PC-9 (cell line): ENCODE measurements around the gene BCAT1. TPM values are rescaled to one million over a fixed set of nuclear protein-coding genes. Genes with fewer than 3 reads are reported as not detected.

Source experiments
- BruUV-seq: library from RNA; stranded (reverse); fragments of 400-500 nt; replicated peaks from 2 replicates; lab custom pipeline; 2021; lab: Mats Ljungman, UMichigan
- CTCF ChIA-PET: fragments of 300-600 bp; sonication (Branson Sonifier 250); formaldehyde crosslinking; loops from one replicate; lab custom pipeline; 2022; ENCODE audit warnings: antibody characterized with exemption; lab: Charles Lee
- POLR2A ChIA-PET: fragments of 300-600 bp; sonication (Branson Sonifier 250); formaldehyde crosslinking; loops from one replicate; lab custom pipeline; 2022; ENCODE audit warnings: antibody characterized with exemption; ENCODE audit not compliant: unreplicated experiment; lab: Charles Lee
- DNase-seq, 2 experiments: peaks; one replicate each; pipeline versions ENCODE4 v3.0.0 to v3.0.0-alpha.2; 2015 to 2022; ENCODE audit warnings: mixed read lengths in 1 of 2
- H2AFZ ChIP-seq: fragments of 200-600 bp; sonication (generic); 2 replicates; pipeline ENCODE4 v1.8.1; 2017; ENCODE audit warnings: antibody characterized with exemption
- H3F3A ChIP-seq: fragments of 200-600 bp; sonication (generic); 2 replicates; pipeline ENCODE4 v1.8.1; 2017; ENCODE audit warnings: antibody characterized with exemption, mild to moderate bottlenecking, low read depth; ENCODE audit not compliant: insufficient read depth
- H3K27ac ChIP-seq: fragments of 200-600 bp; sonication (generic); 2 replicates; pipeline ENCODE4 v1.6.1; 2016; ENCODE audit warnings: mixed run types
- H3K27me3 ChIP-seq: fragments of 200-600 bp; sonication (generic); 2 replicates; pipeline ENCODE4 v1.6.1; 2016; ENCODE audit warnings: low read depth, mixed run types; ENCODE audit not compliant: insufficient read depth
- H3K36me3 ChIP-seq: fragments of 200-600 bp; sonication (generic); 2 replicates; pipeline ENCODE4 v1.6.1; 2016; ENCODE audit warnings: low read depth, mixed run types
- H3K4me1 ChIP-seq: fragments of 200-600 bp; sonication (generic); replicated peaks from 2 replicates; pipeline ENCODE4 v1.6.1; 2016; ENCODE audit warnings: mixed run types; ENCODE audit not compliant: insufficient read depth
- H3K4me2 ChIP-seq: fragments of 200-600 bp; sonication (generic); 2 replicates; pipeline ENCODE4 v1.6.1; 2017; ENCODE audit warnings: mixed run types
- H3K4me3 ChIP-seq: fragments of 200-600 bp; sonication (generic); 2 replicates; pipeline ENCODE4 v1.6.1; 2016; ENCODE audit warnings: mixed run types
- H3K79me2 ChIP-seq: fragments of 200-600 bp; sonication (generic); 2 replicates; pipeline ENCODE4 v1.6.1; 2017; ENCODE audit warnings: low read depth, mixed run types
- H3K9me2 ChIP-seq: fragments of 200-600 bp; sonication (generic); 2 replicates; pipeline ENCODE4 v1.8.1; 2017; ENCODE audit warnings: mild to moderate bottlenecking; ENCODE audit not compliant: insufficient read depth
- H3K9me3 ChIP-seq: fragments of 200-600 bp; sonication (generic); 2 replicates; pipeline ENCODE4 v1.8.1; 2016; ENCODE audit warnings: low read depth; ENCODE audit not compliant: insufficient read depth
- H4K20me1 ChIP-seq: fragments of 200-600 bp; sonication (generic); 2 replicates; pipeline ENCODE4 v1.8.1; 2017; ENCODE audit not compliant: insufficient read depth
- EZH2 ChIP-seq: fragments of 200-600 bp; sonication (generic); IDR thresholded peaks from 2 replicates; pipeline ENCODE4 v1.8.0; 2017; ENCODE audit warnings: antibody characterized with exemption, low read depth
- intact Hi-C: fragments of 100-400 bp; cut with micrococcal nuclease; formaldehyde crosslinking; loops from one replicate; pipeline ENCODE4 v1.10.0; 2022; ENCODE audit not compliant: unreplicated experiment
- total RNA-seq: library from RNA; stranded (reverse); gene quantifications from 2 replicates; pipeline ENCODE4 v1.2.3, GENCODE V29; 2021
- TF ChIP-seq, protein P1 (sequence below): fragments of 200-600 bp; sonication (generic); conservative IDR thresholded peaks from 2 replicates; pipeline ENCODE4 v1.6.1; 2017; ENCODE audit warnings: mixed run types, antibody characterized with exemption, mild to moderate bottlenecking, moderate library complexity

The BCAT1 gene
- total RNA-seq, 1 experiment from 2014 or later = 78.6 TPM

DNA sequence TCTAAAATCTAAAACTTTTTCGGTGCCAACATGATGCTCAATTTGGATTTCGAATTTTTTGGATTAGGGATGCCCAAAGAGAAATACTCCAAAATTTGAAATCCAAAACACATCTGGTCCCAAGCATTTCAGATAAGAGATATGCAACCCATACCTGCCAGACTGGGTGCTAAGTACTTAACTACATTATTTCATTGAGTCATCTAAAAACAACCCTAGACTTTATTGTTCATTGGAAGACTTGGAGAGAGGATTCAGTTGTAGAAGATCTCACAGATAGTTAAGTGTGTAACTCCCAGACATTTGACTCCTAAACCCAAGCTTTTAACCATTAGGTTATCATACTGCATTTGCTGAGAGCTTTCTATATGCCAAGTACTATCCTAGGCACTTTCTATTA lies 102.2 kb downstream of the BCAT1 start:
- no peaks in the 10 kb centered on the region for H4K20me1 ChIP-seq
- H3K79me2 ChIP-seq = no peaks in the 10 kb centered on the region
- H2AFZ ChIP-seq = no peak overlapping the region
- H3K4me1 ChIP-seq = no peaks in the 10 kb centered on the region
- H3F3A ChIP-seq = no peaks in the 10 kb centered on the region
- H3K27ac ChIP-seq = no peak overlapping the region
- no peak overlapping the region for H3K4me2 ChIP-seq
- H3K27me3 ChIP-seq = no peaks in the 10 kb centered on the region
- no peak overlapping the region for H3K4me3 ChIP-seq
- H3K9me2 ChIP-seq = no peaks in the 10 kb centered on the region
- DNase-seq = no peak
- intact Hi-C loops = no loop called here
- ChIA-PET POLR2A (interaction anchor here (0.6 kb wide), 1 partner anchor 288 kb away, joined by 3 read pairs; no protein-coding TSS in a partner anchor), CTCF (no interaction called here)
- no peaks in the 10 kb centered on the region for H3K9me3 ChIP-seq
- BruUV-seq = no TSS peak
- TF ChIP-seq, protein P1, sequence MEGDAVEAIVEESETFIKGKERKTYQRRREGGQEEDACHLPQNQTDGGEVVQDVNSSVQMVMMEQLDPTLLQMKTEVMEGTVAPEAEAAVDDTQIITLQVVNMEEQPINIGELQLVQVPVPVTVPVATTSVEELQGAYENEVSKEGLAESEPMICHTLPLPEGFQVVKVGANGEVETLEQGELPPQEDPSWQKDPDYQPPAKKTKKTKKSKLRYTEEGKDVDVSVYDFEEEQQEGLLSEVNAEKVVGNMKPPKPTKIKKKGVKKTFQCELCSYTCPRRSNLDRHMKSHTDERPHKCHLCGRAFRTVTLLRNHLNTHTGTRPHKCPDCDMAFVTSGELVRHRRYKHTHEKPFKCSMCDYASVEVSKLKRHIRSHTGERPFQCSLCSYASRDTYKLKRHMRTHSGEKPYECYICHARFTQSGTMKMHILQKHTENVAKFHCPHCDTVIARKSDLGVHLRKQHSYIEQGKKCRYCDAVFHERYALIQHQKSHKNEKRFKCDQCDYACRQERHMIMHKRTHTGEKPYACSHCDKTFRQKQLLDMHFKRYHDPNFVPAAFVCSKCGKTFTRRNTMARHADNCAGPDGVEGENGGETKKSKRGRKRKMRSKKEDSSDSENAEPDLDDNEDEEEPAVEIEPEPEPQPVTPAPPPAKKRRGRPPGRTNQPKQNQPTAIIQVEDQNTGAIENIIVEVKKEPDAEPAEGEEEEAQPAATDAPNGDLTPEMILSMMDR = no peak
- TF ChIP-seq EZH2 = no peak
- H3K36me3 ChIP-seq = no peaks in the 10 kb centered on the region

GRCh38 chr12:24845615-24846014 lies 103.3 kb downstream of the BCAT1 start:
- Histone ChIP-seq H3K27me3 (no peaks in the 10 kb centered on the region), H3F3A (no peaks in the 10 kb centered on the region), H4K20me1 (no peaks in the 10 kb centered on the region), H2AFZ (no peak overlapping the region), H3K9me2 (no peaks in the 10 kb centered on the region), H3K79me2 (no peaks in the 10 kb centered on the region), H3K9me3 (no peaks in the 10 kb centered on the region), H3K36me3 (no peaks in the 10 kb centered on the region), H3K4me3 (no peak overlapping the region), H3K4me1 (no peaks in the 10 kb centered on the region), H3K27ac (no peak overlapping the region), H3K4me2 (no peak overlapping the region)
- no peak for TF ChIP-seq EZH2
- TF ChIP-seq, protein P1 = no peak
- CTCF ChIA-PET = interaction anchor here (0.6 kb wide), 1 partner anchor 128 kb away, joined by 5 read pairs; no protein-coding TSS in a partner anchor
- no TSS peak for BruUV-seq
- DNase-seq = no peak
- intact Hi-C loops = no loop called here
- POLR2A ChIA-PET = no interaction called here

DNA sequence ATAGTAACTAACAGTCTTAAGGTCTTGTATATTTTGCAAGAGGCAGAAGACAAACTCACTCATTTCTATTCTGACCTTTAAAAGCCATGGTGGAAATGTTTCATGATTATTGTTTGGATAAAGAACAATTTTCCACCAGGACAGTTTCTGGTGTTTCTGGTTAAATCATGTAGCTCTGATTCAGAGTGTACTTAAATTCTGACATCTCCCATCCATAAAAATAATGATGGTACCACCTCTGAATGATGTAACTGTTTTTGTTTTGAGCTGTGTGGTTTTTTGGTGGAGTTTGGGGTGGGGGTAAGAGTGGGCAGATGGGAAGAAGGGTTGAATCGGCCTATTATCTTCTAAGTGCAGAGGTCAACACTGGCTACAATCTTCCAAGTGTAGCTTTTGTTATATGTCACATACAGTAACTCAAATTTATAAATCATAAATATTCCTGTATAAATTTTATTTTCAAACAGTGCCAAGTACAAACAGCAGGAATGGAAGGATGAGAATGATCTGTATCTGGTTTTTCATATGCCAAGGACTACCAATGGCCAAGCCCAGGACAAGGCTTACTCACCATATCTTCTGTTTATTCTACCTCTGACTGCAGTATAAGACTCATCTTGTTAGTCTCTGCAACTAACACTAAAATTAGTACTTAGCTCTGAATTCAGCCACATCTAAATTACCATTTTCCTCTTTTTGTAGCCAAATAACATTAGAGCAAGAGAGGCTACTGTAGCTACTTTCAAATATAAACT lies 108.7 kb downstream of the BCAT1 start:
- Histone ChIP-seq H3K4me2 (no peak overlapping the region), H3K9me3 (no peaks in the 10 kb centered on the region), H3K36me3 (no peaks in the 10 kb centered on the region), H3K27me3 (no peaks in the 10 kb centered on the region), H3K4me3 (no peak overlapping the region), H3K27ac (no peak overlapping the region), H3F3A (no peaks in the 10 kb centered on the region), H3K79me2 (no peaks in the 10 kb centered on the region), H3K4me1 (no peaks in the 10 kb centered on the region), H3K9me2 (no peaks in the 10 kb centered on the region), H2AFZ (no peak overlapping the region), H4K20me1 (no peaks in the 10 kb centered on the region)
- intact Hi-C loops = no loop called here
- TF ChIP-seq, protein P1 = no peak
- TF ChIP-seq EZH2 = no peak
- DNase-seq = no peak
- CTCF ChIA-PET = no interaction called here
- POLR2A ChIA-PET = interaction anchor here (0.6 kb wide), 2 partner anchors 356 to 1260 kb away, joined by 5 read pairs; no protein-coding TSS in a partner anchor
- no TSS peak for BruUV-seq
